SK-N-SH treated with all-trans-retinoic acid at 6 μM for 48 hours (cell line): ENCODE results near the gene GUCA2B.

Experiments used
- ATAC-seq: fragments of 200-7000 bp; cut with Tn5 transposase; 3 replicates; pipeline ENCODE4 v1.9.1; 2020; ENCODE audit warnings: mild to moderate bottlenecking, moderate library complexity
- BACH2 ChIP-seq: fragments of 250-450 bp; sonication (Bioruptor Pico); IDR thresholded peaks from 2 replicates; pipeline ENCODE4 v1.9.0; 2021; ENCODE audit warnings: mild to moderate bottlenecking, borderline replicate concordance
- CSDC2 ChIP-seq: fragments of 250-450 bp; sonication (Bioruptor Pico); IDR thresholded peaks from 2 replicates; pipeline ENCODE4 v1.5.0; 2020; ENCODE audit warnings: mild to moderate bottlenecking, moderate library complexity
- ESRRG ChIP-seq: fragments of 250-450 bp; sonication (Bioruptor Pico); IDR thresholded peaks from 2 replicates; pipeline ENCODE4 v1.6.1; 2021; ENCODE audit warnings: mild to moderate bottlenecking
- GLIS3 ChIP-seq: fragments of 250-450 bp; sonication (Bioruptor Pico); IDR thresholded peaks from 2 replicates; pipeline ENCODE4 v1.5.0; 2020; ENCODE audit warnings: mild to moderate bottlenecking, moderate library complexity
- ISL1 ChIP-seq: fragments of 250-450 bp; sonication (Bioruptor Pico); IDR thresholded peaks from 2 replicates; pipeline ENCODE4 v2.1.2; 2022; ENCODE audit warnings: mild to moderate bottlenecking, moderate library complexity
- PPARA ChIP-seq: fragments of 250-450 bp; sonication (Bioruptor Pico); IDR thresholded peaks from 2 replicates; pipeline ENCODE4 v1.5.0; 2020; ENCODE audit warnings: mild to moderate bottlenecking, borderline replicate concordance
- RARB ChIP-seq: fragments of 250-450 bp; sonication (Bioruptor Pico); IDR thresholded peaks from 2 replicates; pipeline ENCODE4 v1.8.0; 2021; ENCODE audit warnings: mild to moderate bottlenecking, moderate library complexity
- SNAI2 ChIP-seq: fragments of 250-450 bp; sonication (Bioruptor Pico); IDR thresholded peaks from 2 replicates; pipeline ENCODE4 v1.5.0; 2020; ENCODE audit warnings: mild to moderate bottlenecking, moderate library complexity
- TCF4 ChIP-seq: fragments of 250-450 bp; sonication (Bioruptor Pico); IDR thresholded peaks from 2 replicates; pipeline ENCODE4 v1.8.0; 2021; ENCODE audit warnings: mild to moderate bottlenecking, moderate library complexity, borderline replicate concordance
- TOX ChIP-seq: fragments of 250-450 bp; sonication (Bioruptor Pico); IDR thresholded peaks from 2 replicates; pipeline ENCODE4 v1.8.0; 2021; ENCODE audit warnings: mild to moderate bottlenecking, moderate library complexity, borderline replicate concordance
- TSHZ2 ChIP-seq: fragments of 250-450 bp; sonication (Bioruptor Pico); IDR thresholded peaks from 2 replicates; pipeline ENCODE4 v1.5.0; 2020; ENCODE audit warnings: mild to moderate bottlenecking, moderate library complexity
- ZC3H10 ChIP-seq: fragments of 250-450 bp; sonication (Bioruptor Pico); IDR thresholded peaks from 2 replicates; pipeline ENCODE4 v1.5.1; 2021; ENCODE audit warnings: mild to moderate bottlenecking, moderate library complexity
- ZFP3 ChIP-seq: fragments of 250-450 bp; sonication (Bioruptor Pico); IDR thresholded peaks from 2 replicates; pipeline ENCODE4 v1.5.0; 2020; ENCODE audit warnings: mild to moderate bottlenecking, moderate library complexity
- ZFP30 ChIP-seq: fragments of 450-650 bp; formaldehyde crosslinking; IDR thresholded peaks from 2 replicates; pipeline ENCODE4 v1.5.0; 2022; ENCODE audit warnings: mild to moderate bottlenecking, moderate library complexity
- ZNF565 ChIP-seq: fragments of 450-650 bp; formaldehyde crosslinking; conservative IDR thresholded peaks from 2 replicates; pipeline ENCODE4 v1.5.0; 2020; ENCODE audit warnings: low read depth, mild to moderate bottlenecking, moderate library complexity
- ZNF70 ChIP-seq: fragments of 450-650 bp; formaldehyde crosslinking; IDR thresholded peaks from 2 replicates; pipeline ENCODE4 v1.5.0; 2020; ENCODE audit warnings: mild to moderate bottlenecking, moderate library complexity
- ZNF8 ChIP-seq: fragments of 450-650 bp; formaldehyde crosslinking; IDR thresholded peaks from 2 replicates; pipeline ENCODE4 v1.5.0; 2020; ENCODE audit warnings: mild to moderate bottlenecking, moderate library complexity
- TF ChIP-seq, protein P1 (sequence below): fragments of 250-450 bp; sonication (Bioruptor Pico); IDR thresholded peaks from 2 replicates; pipeline ENCODE4 v1.8.0; 2020; ENCODE audit warnings: mild to moderate bottlenecking, moderate library complexity, borderline replicate concordance
- TF ChIP-seq, protein P2 (sequence below): fragments of 250-450 bp; sonication (Bioruptor Pico); IDR thresholded peaks from 2 replicates; pipeline ENCODE4 v1.5.1; 2021; ENCODE audit warnings: mild to moderate bottlenecking, moderate library complexity
- TF ChIP-seq, protein P3 (sequence below): fragments of 250-450 bp; sonication (Bioruptor Pico); IDR thresholded peaks from 2 replicates; pipeline ENCODE4 v1.8.0; 2021; ENCODE audit warnings: low read depth, mild to moderate bottlenecking, moderate library complexity, borderline replicate concordance

Gene GUCA2B

DNA sequence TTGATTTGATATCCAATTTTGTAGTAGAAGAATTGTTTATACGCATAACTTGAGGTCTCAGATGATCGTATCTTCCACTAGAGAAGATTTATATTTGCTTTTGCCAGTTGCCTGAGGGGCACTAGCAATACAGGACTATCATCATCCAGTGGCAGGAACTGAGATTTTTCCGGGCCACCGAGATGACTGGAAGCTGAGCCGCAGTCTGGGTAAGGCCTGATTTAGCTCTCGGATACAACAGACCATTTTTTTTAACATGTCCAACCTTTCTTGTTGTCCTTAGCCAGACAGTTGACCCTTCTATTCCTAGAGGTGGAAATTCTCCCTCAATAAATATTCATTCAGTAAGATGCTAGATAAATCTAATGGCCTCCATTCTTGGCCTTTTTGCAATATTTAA lies 25.4 kb upstream of the GUCA2B start:
- ATAC-seq: no peak
- no peak for TF ChIP-seq CSDC2
- TF ChIP-seq TCF4 (CRISPR knock-in tag): no peak
- no peak for TF ChIP-seq ZFP30 (CRISPR knock-in tag)
- TF ChIP-seq, protein P1, sequence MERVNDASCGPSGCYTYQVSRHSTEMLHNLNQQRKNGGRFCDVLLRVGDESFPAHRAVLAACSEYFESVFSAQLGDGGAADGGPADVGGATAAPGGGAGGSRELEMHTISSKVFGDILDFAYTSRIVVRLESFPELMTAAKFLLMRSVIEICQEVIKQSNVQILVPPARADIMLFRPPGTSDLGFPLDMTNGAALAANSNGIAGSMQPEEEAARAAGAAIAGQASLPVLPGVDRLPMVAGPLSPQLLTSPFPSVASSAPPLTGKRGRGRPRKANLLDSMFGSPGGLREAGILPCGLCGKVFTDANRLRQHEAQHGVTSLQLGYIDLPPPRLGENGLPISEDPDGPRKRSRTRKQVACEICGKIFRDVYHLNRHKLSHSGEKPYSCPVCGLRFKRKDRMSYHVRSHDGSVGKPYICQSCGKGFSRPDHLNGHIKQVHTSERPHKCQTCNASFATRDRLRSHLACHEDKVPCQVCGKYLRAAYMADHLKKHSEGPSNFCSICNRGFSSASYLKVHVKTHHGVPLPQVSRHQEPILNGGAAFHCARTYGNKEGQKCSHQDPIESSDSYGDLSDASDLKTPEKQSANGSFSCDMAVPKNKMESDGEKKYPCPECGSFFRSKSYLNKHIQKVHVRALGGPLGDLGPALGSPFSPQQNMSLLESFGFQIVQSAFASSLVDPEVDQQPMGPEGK (CRISPR knock-in tag): no peak
- no peak for TF ChIP-seq BACH2
- TF ChIP-seq ISL1 (CRISPR knock-in tag): no peak
- TF ChIP-seq, protein P2, sequence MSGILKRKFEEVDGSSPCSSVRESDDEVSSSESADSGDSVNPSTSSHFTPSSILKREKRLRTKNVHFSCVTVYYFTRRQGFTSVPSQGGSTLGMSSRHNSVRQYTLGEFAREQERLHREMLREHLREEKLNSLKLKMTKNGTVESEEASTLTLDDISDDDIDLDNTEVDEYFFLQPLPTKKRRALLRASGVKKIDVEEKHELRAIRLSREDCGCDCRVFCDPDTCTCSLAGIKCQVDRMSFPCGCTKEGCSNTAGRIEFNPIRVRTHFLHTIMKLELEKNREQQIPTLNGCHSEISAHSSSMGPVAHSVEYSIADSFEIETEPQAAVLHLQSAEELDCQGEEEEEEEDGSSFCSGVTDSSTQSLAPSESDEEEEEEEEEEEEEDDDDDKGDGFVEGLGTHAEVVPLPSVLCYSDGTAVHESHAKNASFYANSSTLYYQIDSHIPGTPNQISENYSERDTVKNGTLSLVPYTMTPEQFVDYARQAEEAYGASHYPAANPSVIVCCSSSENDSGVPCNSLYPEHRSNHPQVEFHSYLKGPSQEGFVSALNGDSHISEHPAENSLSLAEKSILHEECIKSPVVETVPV (CRISPR knock-in tag): no peak
- TF ChIP-seq ZNF565 (CRISPR knock-in tag): no peak
- TF ChIP-seq SNAI2 (CRISPR knock-in tag): no peak

DNA sequence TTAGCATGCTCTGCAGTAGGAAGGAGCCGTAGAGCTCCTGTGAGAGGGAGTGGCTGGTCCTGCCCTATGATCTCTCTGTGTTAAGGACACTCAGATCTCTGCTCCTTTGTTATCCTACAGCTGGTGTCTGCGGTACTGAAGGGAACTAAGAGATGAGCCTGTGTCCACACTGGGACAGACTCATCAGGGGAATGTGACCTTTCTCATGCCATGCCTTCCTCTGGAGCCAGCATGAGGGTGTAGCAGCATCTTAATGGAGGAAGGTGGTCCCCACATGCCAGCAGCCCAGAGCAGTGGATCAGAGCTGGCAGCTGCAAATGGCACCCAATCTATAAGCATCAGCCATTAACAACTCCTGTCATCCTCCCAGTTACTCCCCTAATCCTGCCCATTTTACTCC lies 24.7 kb upstream of the GUCA2B start:
- TF ChIP-seq TOX (CRISPR knock-in tag): no peak
- no peak for TF ChIP-seq RARB (CRISPR knock-in tag)
- TF ChIP-seq GLIS3: no peak
- no peak for TF ChIP-seq ZFP3 (CRISPR knock-in tag)
- no peak for TF ChIP-seq ZC3H10 (CRISPR knock-in tag)
- TF ChIP-seq ESRRG (CRISPR knock-in tag): no peak
- no peak for TF ChIP-seq CSDC2
- TF ChIP-seq, protein P2 (CRISPR knock-in tag): no peak
- TF ChIP-seq, protein P3, sequence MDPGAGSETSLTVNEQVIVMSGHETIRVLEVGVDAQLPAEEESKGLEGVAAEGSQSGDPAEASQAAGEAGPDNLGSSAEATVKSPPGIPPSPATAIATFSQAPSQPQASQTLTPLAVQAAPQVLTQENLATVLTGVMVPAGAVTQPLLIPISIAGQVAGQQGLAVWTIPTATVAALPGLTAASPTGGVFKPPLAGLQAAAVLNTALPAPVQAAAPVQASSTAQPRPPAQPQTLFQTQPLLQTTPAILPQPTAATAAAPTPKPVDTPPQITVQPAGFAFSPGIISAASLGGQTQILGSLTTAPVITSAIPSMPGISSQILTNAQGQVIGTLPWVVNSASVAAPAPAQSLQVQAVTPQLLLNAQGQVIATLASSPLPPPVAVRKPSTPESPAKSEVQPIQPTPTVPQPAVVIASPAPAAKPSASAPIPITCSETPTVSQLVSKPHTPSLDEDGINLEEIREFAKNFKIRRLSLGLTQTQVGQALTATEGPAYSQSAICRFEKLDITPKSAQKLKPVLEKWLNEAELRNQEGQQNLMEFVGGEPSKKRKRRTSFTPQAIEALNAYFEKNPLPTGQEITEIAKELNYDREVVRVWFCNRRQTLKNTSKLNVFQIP (CRISPR knock-in tag): no peak
- ATAC-seq: no peak

DNA sequence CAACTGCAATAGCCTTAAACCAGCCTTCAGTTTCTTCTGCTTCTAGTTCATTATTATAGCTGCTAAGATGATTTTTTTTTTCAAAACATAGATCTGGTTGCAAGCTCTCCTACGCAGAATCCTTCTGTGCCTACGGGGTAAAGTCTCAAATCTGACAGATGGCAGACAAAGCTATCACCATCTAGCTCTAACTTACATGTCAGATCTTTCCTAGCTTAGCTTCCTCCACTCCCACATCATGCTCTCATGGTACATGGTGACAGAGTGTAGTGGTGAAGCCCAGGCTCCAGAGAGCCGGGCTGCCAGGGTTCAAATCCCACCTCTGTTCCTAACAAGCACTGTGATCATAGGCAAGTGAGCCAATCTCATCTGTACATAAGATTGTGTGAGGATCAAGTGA lies 24.2 kb upstream of the GUCA2B start:
- TF ChIP-seq, protein P3 (CRISPR knock-in tag): no peak
- TF ChIP-seq SNAI2 (CRISPR knock-in tag): no peak
- no peak for TF ChIP-seq ISL1 (CRISPR knock-in tag)
- TF ChIP-seq BACH2: no peak
- no peak for TF ChIP-seq TOX (CRISPR knock-in tag)
- TF ChIP-seq ZNF70 (CRISPR knock-in tag): no peak
- no peak for TF ChIP-seq CSDC2
- no peak for TF ChIP-seq ZNF8 (CRISPR knock-in tag)
- TF ChIP-seq, all 23 proteins: peak for 0
- ATAC-seq: no peak

GRCh38 chr1:42130061-42130660 lies 23.0 kb upstream of the GUCA2B start:
- no peak for ATAC-seq
- TF ChIP-seq TSHZ2 (CRISPR knock-in tag) (no peak), ESRRG (CRISPR knock-in tag) (no peak), SNAI2 (CRISPR knock-in tag) (no peak), ZNF8 (CRISPR knock-in tag) (no peak), PPARA (CRISPR knock-in tag) (no peak), TOX (CRISPR knock-in tag) (no peak), GLIS3 (no peak)
- TF ChIP-seq, protein P1 (CRISPR knock-in tag): no peak
- TF ChIP-seq, protein P2 (CRISPR knock-in tag): no peak
